ENCODE measurements around the gene USH2A.

DNA sequence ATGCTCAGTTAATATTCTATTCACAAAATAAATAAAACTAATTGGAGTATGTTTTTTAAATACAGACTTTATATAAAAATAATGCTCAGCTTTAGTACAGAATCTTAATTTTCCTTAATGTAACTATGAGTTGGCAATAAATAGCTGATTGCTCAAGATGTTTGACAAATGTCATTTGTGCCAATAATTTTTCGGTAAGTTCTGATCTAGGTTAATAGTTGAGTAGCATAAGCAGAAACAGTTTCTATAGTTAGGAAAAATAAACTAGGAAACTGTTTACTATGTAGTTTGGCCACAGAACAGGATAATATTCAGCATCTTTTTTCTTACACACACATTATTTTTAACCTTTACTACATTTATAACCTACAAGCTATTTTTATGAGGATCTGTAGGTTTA is 815.8 kb downstream of the USH2A start:
- TF ChIP-seq, protein P1, sequence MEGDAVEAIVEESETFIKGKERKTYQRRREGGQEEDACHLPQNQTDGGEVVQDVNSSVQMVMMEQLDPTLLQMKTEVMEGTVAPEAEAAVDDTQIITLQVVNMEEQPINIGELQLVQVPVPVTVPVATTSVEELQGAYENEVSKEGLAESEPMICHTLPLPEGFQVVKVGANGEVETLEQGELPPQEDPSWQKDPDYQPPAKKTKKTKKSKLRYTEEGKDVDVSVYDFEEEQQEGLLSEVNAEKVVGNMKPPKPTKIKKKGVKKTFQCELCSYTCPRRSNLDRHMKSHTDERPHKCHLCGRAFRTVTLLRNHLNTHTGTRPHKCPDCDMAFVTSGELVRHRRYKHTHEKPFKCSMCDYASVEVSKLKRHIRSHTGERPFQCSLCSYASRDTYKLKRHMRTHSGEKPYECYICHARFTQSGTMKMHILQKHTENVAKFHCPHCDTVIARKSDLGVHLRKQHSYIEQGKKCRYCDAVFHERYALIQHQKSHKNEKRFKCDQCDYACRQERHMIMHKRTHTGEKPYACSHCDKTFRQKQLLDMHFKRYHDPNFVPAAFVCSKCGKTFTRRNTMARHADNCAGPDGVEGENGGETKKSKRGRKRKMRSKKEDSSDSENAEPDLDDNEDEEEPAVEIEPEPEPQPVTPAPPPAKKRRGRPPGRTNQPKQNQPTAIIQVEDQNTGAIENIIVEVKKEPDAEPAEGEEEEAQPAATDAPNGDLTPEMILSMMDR (IDR thresholded peaks at IDR 0.05) = no peak
- TF ChIP-seq EP300 (IDR thresholded peaks at IDR 0.05) (no peak), POLR2A (IDR thresholded peaks at IDR 0.05) (no peak), POLR2AphosphoS5 (IDR thresholded peaks at IDR 0.05) (no peak)

All from gastroesophageal sphincter (tissue), 3 donors.